ENCODE measurements around the gene RAB11A. TPM values are rescaled to one million over a fixed set of nuclear protein-coding genes. Genes with fewer than 3 reads are reported as not detected.

The RAB11A gene
- total and polyA plus RNA-seq, 9 of the 15 experiments (the other 6 are each of a cell fraction or from before 2014, with no cell fraction given), result 129 to 369 (median 245) TPM

DNA sequence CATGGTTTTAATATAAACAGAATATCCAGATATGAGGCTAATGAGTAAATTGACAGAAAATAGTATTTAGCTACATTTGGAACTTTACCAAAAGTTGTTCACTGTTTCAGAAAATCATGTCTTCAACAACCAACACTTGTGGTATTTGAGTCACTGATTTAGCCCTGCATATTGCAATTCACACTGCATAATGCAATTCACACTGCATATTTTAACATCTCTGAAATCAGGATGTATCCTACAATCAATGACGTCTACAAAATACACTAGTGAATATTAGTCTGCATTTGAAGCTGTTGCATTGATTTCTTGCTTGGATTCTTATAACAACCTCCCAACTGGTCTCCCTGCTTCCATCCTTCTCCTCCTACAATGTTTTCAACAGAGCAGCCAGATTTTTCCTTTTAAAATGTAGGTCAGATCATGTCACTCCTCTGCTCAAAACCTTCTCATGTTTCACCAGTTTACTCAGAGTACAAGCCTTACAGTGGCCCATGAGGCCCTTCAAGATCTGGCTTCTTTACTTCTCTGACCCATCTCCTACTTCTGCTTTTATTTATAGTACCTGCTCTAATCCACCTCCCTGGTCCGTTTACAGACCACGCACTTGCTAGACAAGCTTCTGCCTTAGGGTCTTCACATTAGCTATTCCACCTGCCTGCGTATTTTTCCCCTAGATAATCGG is 11.4 kb upstream of the RAB11A start:
- CTCF ChIA-PET (ENCODE audit: low intra/inter-chr PET ratio), result interaction anchor here (1.5 kb wide), 1 partner anchor 261 kb away, joined by 3 read pairs; no protein-coding TSS in a partner anchor
- Histone ChIP-seq H3K4me2 (ENCODE audit: insufficient read depth, low read length) (no peak overlapping the region), H3K79me2 (ENCODE audit: control insufficient read depth, insufficient read depth, low read length) (no peaks in the 10 kb centered on the region), H3K4me3 (no peak overlapping the region), H4K20me1 (replicated peaks; ENCODE audit: control insufficient read depth, insufficient read depth, low read length) (no peaks in the 10 kb centered on the region), H3K27ac (ENCODE audit: extremely low read depth, low read depth, low read length) (no peak overlapping the region), H2AFZ (ENCODE audit: low read depth, low read length) (no peak overlapping the region), H3K9me1 (ENCODE audit: control insufficient read depth, insufficient read depth, low read length) (no peaks in the 10 kb centered on the region), H3K9ac (ENCODE audit: insufficient read depth in 1 of 2, low read depth in 2 of 2, low read length in 2 of 2) (no peak overlapping the region), H3K36me3 (ENCODE audit: control insufficient read depth, insufficient read depth, low read length) (no peaks in the 10 kb centered on the region), H3K9me3 (replicated peaks; ENCODE audit: control insufficient read depth, insufficient read depth, low read depth, low read length) (no peaks in the 10 kb centered on the region), H3K27me3 (ENCODE audit: control insufficient read depth in 2 of 2, insufficient read depth in 2 of 2, low read length in 2 of 2) (no peaks in the 10 kb centered on the region), H3K4me1 (replicated peaks in 1 of 2; ENCODE audit: control insufficient read depth in 2 of 2, insufficient read depth in 2 of 2, low read length in 2 of 2) (peaks cover 0 to 2% of the 10 kb centered on the region in 2 experiments; a peak in 3 of 5 replicates)
- no TSS peak for BruUV-seq (replicated peaks)
- DNase-seq (ENCODE audit: extremely low read depth in 1 of 4, low spot score in 3 of 4) (no peak), ATAC-seq (no peak), FAIRE-seq (no peak)
- intact Hi-C loops (cut with micrococcal nuclease), result loop anchor here (1.0 kb wide), 1 partner anchor 220 kb away; no protein-coding TSS in a partner anchor
- in situ Hi-C loops (cut with MboI), result loop anchor here (25.0 kb wide), 1 partner anchor 221 kb away; no protein-coding TSS in a partner anchor
- 41% methylated on average over 5 of the region's 5 CpGs for WGBS (ENCODE audit: insufficient coverage, low coverage, missing lambda C conversion rate)
- POLR2A ChIA-PET, result interaction anchor here (1.3 kb wide), 1 partner anchor 12 kb away, joined by 6 read pairs; the partner anchor contains the start of gene RAB11A
- TF ChIP-seq, protein P1, sequence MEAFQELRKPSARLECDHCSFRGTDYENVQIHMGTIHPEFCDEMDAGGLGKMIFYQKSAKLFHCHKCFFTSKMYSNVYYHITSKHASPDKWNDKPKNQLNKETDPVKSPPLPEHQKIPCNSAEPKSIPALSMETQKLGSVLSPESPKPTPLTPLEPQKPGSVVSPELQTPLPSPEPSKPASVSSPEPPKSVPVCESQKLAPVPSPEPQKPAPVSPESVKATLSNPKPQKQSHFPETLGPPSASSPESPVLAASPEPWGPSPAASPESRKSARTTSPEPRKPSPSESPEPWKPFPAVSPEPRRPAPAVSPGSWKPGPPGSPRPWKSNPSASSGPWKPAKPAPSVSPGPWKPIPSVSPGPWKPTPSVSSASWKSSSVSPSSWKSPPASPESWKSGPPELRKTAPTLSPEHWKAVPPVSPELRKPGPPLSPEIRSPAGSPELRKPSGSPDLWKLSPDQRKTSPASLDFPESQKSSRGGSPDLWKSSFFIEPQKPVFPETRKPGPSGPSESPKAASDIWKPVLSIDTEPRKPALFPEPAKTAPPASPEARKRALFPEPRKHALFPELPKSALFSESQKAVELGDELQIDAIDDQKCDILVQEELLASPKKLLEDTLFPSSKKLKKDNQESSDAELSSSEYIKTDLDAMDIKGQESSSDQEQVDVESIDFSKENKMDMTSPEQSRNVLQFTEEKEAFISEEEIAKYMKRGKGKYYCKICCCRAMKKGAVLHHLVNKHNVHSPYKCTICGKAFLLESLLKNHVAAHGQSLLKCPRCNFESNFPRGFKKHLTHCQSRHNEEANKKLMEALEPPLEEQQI (IDR thresholded peaks at IDR 0.05), result no peak
- TF ChIP-seq RBM15 (IDR thresholded peaks at IDR 0.05; ENCODE audit: insufficient read depth, low read length), result no peak
- TF ChIP-seq CEBPB (tag; IDR thresholded peaks at IDR 0.05), result no peak
- no peak for TF ChIP-seq ARID2 (IDR thresholded peaks at IDR 0.05)
- no peak for TF ChIP-seq ZNF134 (CRISPR knock-in tag; conservative IDR thresholded peaks at IDR 0.05)
- TF ChIP-seq, protein P2, sequence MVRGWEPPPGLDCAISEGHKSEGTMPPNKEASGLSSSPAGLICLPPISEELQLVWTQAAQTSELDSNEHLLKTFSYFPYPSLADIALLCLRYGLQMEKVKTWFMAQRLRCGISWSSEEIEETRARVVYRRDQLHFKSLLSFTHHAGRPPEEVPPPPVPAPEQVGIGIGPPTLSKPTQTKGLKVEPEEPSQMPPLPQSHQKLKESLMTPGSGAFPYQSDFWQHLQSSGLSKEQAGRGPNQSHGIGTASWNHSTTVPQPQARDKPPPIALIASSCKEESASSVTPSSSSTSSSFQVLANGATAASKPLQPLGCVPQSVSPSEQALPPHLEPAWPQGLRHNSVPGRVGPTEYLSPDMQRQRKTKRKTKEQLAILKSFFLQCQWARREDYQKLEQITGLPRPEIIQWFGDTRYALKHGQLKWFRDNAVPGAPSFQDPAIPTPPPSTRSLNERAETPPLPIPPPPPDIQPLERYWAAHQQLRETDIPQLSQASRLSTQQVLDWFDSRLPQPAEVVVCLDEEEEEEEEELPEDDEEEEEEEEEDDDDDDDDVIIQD (CRISPR knock-in tag; IDR thresholded peaks at IDR 0.05), result no peak
- no peak for TF ChIP-seq NFIX (CRISPR knock-in tag; IDR thresholded peaks at IDR 0.05; ENCODE audit: low read depth)
- TF ChIP-seq SMARCA5 (IDR thresholded peaks at IDR 0.05), result no peak
- no peak for TF ChIP-seq PTRF (tag; IDR thresholded peaks at IDR 0.05)
- TF ChIP-seq, protein P3, sequence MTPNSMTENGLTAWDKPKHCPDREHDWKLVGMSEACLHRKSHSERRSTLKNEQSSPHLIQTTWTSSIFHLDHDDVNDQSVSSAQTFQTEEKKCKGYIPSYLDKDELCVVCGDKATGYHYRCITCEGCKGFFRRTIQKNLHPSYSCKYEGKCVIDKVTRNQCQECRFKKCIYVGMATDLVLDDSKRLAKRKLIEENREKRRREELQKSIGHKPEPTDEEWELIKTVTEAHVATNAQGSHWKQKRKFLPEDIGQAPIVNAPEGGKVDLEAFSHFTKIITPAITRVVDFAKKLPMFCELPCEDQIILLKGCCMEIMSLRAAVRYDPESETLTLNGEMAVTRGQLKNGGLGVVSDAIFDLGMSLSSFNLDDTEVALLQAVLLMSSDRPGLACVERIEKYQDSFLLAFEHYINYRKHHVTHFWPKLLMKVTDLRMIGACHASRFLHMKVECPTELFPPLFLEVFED (CRISPR knock-in tag; conservative IDR thresholded peaks at IDR 0.05), result no peak
- TF ChIP-seq ZNF766 (CRISPR knock-in tag; conservative IDR thresholded peaks at IDR 0.05), result no peak
- no peak for TF ChIP-seq SP1 (CRISPR knock-in tag; IDR thresholded peaks at IDR 0.05)
- TF ChIP-seq, protein P4, sequence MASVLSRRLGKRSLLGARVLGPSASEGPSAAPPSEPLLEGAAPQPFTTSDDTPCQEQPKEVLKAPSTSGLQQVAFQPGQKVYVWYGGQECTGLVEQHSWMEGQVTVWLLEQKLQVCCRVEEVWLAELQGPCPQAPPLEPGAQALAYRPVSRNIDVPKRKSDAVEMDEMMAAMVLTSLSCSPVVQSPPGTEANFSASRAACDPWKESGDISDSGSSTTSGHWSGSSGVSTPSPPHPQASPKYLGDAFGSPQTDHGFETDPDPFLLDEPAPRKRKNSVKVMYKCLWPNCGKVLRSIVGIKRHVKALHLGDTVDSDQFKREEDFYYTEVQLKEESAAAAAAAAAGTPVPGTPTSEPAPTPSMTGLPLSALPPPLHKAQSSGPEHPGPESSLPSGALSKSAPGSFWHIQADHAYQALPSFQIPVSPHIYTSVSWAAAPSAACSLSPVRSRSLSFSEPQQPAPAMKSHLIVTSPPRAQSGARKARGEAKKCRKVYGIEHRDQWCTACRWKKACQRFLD (CRISPR knock-in tag; IDR thresholded peaks at IDR 0.05), result no peak

Data from K562 (cell line).